K562 treated with DMSO at 1 percent for 48 hours (cell line): Measurements from ENCODE around the gene TTC31. TPM values are rescaled to one million over a fixed set of nuclear protein-coding genes. Genes with fewer than 3 reads are reported as not detected.

ENCODE experiments used
- total RNA-seq: library from RNA; unstranded; fragments of 300-600 nt; gene quantifications from 2 replicates; pipeline ENCODE4 v1.2.3, GENCODE V29; 2022; ENCODE audit warnings: low replicate concordance; ENCODE audit errors: extremely low read depth

TTC31 gene
- total RNA-seq, 1 experiment from 2014 or later = not detected

Other genes with a start within 250 kb of the TTC31 start
- gene SLC4A5, start 139.7 kb upstream of the TTC31 start, total RNA-seq = not detected in 2 replicates
- 86.7 TPM in 1 of 2 replicates, not detected in the other for gene DCTN1, start 102.8 kb upstream of the TTC31 start, total RNA-seq
- not detected in 2 replicates for gene C2orf81, start 61.5 kb upstream of the TTC31 start, total RNA-seq
- gene WDR54, start 61.4 kb upstream of the TTC31 start, total RNA-seq = not detected in 2 replicates
- gene RTKN, start 41.1 kb upstream of the TTC31 start, total RNA-seq = not detected in 2 replicates
- not detected in 2 replicates for gene INO80B, start 28.0 kb upstream of the TTC31 start, total RNA-seq
- not detected in 2 replicates for gene WBP1, start 24.6 kb upstream of the TTC31 start, total RNA-seq
- 308 TPM in 1 of 2 replicates, not detected in the other for gene MOGS, start 17.7 kb upstream of the TTC31 start, total RNA-seq
- gene MRPL53, start 10.4 kb upstream of the TTC31 start, total RNA-seq = not detected in 2 replicates
- gene CCDC142, start 83 bp upstream of the TTC31 start, total RNA-seq = not detected in 2 replicates
- not detected in 2 replicates for gene LBX2, start 16.5 kb downstream of the TTC31 start, total RNA-seq
- not detected in 2 replicates for gene PCGF1, start 24.6 kb downstream of the TTC31 start, total RNA-seq
- gene TLX2, start 31.4 kb downstream of the TTC31 start, total RNA-seq = not detected in 2 replicates
- gene DQX1, start 43.1 kb downstream of the TTC31 start, total RNA-seq = not detected in 2 replicates
- not detected in 2 replicates for gene AUP1, start 46.6 kb downstream of the TTC31 start, total RNA-seq
- gene HTRA2, start 46.9 kb downstream of the TTC31 start, total RNA-seq = not detected in 2 replicates
- not detected in 2 replicates for gene LOXL3, start 70.9 kb downstream of the TTC31 start, total RNA-seq
- not detected in 2 replicates for gene DOK1, start 71.6 kb downstream of the TTC31 start, total RNA-seq
- not detected in 2 replicates for gene M1AP, start 165.2 kb downstream of the TTC31 start, total RNA-seq
- gene SEMA4F, start 171.2 kb downstream of the TTC31 start, total RNA-seq = not detected in 2 replicates